ENCODE results near the gene PACS2. TPM values are rescaled to one million over a fixed set of nuclear protein-coding genes. Genes with fewer than 3 reads are reported as not detected.

The PACS2 gene
- total and polyA plus RNA-seq, 2 of the 8 experiments (the other 6 are each of a cell fraction or from before 2014, with no cell fraction given) = 38.0 to 62.8 TPM

DNA sequence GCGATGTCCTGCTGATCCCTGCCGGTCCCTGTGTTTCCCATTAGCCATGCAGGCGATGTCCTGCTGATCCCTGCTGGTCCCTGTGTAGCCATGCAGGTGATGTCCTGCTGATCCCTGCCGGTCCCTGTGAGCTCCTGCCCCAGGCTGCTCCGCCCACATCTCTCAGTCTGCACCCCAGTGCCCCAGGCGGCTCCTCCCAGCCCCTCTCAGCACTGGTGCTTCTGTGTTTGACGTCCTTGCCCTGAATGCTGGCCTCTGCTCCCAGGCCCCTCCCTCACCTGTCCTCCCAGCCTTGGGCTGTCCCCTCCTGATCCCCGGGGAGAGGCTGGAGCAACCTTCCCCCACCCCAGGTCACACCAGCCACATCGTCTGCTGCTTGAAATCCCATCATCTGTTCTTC, 42.4 kb downstream of the PACS2 start (continued):
- TF ChIP-seq, protein P1, sequence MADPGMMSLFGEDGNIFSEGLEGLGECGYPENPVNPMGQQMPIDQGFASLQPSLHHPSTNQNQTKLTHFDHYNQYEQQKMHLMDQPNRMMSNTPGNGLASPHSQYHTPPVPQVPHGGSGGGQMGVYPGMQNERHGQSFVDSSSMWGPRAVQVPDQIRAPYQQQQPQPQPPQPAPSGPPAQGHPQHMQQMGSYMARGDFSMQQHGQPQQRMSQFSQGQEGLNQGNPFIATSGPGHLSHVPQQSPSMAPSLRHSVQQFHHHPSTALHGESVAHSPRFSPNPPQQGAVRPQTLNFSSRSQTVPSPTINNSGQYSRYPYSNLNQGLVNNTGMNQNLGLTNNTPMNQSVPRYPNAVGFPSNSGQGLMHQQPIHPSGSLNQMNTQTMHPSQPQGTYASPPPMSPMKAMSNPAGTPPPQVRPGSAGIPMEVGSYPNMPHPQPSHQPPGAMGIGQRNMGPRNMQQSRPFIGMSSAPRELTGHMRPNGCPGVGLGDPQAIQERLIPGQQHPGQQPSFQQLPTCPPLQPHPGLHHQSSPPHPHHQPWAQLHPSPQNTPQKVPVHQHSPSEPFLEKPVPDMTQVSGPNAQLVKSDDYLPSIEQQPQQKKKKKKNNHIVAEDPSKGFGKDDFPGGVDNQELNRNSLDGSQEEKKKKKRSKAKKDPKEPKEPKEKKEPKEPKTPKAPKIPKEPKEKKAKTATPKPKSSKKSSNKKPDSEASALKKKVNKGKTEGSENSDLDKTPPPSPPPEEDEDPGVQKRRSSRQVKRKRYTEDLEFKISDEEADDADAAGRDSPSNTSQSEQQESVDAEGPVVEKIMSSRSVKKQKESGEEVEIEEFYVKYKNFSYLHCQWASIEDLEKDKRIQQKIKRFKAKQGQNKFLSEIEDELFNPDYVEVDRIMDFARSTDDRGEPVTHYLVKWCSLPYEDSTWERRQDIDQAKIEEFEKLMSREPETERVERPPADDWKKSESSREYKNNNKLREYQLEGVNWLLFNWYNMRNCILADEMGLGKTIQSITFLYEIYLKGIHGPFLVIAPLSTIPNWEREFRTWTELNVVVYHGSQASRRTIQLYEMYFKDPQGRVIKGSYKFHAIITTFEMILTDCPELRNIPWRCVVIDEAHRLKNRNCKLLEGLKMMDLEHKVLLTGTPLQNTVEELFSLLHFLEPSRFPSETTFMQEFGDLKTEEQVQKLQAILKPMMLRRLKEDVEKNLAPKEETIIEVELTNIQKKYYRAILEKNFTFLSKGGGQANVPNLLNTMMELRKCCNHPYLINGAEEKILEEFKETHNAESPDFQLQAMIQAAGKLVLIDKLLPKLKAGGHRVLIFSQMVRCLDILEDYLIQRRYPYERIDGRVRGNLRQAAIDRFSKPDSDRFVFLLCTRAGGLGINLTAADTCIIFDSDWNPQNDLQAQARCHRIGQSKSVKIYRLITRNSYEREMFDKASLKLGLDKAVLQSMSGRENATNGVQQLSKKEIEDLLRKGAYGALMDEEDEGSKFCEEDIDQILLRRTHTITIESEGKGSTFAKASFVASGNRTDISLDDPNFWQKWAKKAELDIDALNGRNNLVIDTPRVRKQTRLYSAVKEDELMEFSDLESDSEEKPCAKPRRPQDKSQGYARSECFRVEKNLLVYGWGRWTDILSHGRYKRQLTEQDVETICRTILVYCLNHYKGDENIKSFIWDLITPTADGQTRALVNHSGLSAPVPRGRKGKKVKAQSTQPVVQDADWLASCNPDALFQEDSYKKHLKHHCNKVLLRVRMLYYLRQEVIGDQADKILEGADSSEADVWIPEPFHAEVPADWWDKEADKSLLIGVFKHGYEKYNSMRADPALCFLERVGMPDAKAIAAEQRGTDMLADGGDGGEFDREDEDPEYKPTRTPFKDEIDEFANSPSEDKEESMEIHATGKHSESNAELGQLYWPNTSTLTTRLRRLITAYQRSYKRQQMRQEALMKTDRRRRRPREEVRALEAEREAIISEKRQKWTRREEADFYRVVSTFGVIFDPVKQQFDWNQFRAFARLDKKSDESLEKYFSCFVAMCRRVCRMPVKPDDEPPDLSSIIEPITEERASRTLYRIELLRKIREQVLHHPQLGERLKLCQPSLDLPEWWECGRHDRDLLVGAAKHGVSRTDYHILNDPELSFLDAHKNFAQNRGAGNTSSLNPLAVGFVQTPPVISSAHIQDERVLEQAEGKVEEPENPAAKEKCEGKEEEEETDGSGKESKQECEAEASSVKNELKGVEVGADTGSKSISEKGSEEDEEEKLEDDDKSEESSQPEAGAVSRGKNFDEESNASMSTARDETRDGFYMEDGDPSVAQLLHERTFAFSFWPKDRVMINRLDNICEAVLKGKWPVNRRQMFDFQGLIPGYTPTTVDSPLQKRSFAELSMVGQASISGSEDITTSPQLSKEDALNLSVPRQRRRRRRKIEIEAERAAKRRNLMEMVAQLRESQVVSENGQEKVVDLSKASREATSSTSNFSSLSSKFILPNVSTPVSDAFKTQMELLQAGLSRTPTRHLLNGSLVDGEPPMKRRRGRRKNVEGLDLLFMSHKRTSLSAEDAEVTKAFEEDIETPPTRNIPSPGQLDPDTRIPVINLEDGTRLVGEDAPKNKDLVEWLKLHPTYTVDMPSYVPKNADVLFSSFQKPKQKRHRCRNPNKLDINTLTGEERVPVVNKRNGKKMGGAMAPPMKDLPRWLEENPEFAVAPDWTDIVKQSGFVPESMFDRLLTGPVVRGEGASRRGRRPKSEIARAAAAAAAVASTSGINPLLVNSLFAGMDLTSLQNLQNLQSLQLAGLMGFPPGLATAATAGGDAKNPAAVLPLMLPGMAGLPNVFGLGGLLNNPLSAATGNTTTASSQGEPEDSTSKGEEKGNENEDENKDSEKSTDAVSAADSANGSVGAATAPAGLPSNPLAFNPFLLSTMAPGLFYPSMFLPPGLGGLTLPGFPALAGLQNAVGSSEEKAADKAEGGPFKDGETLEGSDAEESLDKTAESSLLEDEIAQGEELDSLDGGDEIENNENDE (IDR thresholded peaks at IDR 0.05; ENCODE audit: insufficient replicate concordance, low read length) = no peak
- TF ChIP-seq ASH2L (IDR thresholded peaks at IDR 0.05; ENCODE audit: low read length) (no peak), TEAD4 (IDR thresholded peaks at IDR 0.05; ENCODE audit: low read depth, low read length) (no peak), SP2 (IDR thresholded peaks at IDR 0.05; ENCODE audit: low read length) (no peak), ATF2 (IDR thresholded peaks at IDR 0.05; ENCODE audit: low read length) (no peak), TAF7 (optimal IDR thresholded peaks at IDR 0.05; ENCODE audit: borderline replicate concordance, low read depth, low read length) (no peak), RFX5 (IDR thresholded peaks at IDR 0.05; ENCODE audit: borderline replicate concordance, low read depth, low read length) (no peak), TBP (IDR thresholded peaks at IDR 0.05; ENCODE audit: low read depth, low read length) (no peak), MAFK (IDR thresholded peaks at IDR 0.05; ENCODE audit: low read depth, low read length) (no peak)
- TF ChIP-seq, protein P2, sequence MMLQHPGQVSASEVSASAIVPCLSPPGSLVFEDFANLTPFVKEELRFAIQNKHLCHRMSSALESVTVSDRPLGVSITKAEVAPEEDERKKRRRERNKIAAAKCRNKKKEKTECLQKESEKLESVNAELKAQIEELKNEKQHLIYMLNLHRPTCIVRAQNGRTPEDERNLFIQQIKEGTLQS (IDR thresholded peaks at IDR 0.05; ENCODE audit: insufficient read depth, low read depth, low read length) = no peak

Measured in H1 (cell line).